Stimulated activated CD4-positive, alpha-beta T cell treated with anti-CD3 and anti-CD28 coated beads, Interleukin-2, amount 100 ng/mL, for 4 hours (primary cell): Measurements from ENCODE around the gene FBXO3.

Source experiments
- DNase-seq: peaks from one replicate; pipeline ENCODE4 v3.0.0-alpha.2; 2020; ENCODE audit warnings: low read depth

Gene FBXO3

GRCh38 chr11:33772870-33773269 is 1.4 kb downstream of the FBXO3 start:
- no peak for DNase-seq

GRCh38 chr11:33772300-33772699 is 2.0 kb downstream of the FBXO3 start:
- DNase-seq, result no peak

GRCh38 chr11:33770236-33770635 is 4.1 kb downstream of the FBXO3 start:
- no peak for DNase-seq

- DNase-seq, result no peak
Observed at GRCh38 chr11:33769542-33769941, 4.8 kb downstream of the FBXO3 start.

GRCh38 chr11:33767624-33768023 is 6.7 kb downstream of the FBXO3 start:
- no peak for DNase-seq

- no peak for DNase-seq
Observed at GRCh38 chr11:33766085-33766484, 8.2 kb downstream of the FBXO3 start.

- DNase-seq, result no peak
Observed at GRCh38 chr11:33761471-33761870, 12.8 kb downstream of the FBXO3 start.

- no peak for DNase-seq
Observed at GRCh38 chr11:33753304-33753967, 20.9 kb downstream of the FBXO3 start.

- no peak for DNase-seq
Observed at GRCh38 chr11:33751878-33752277, 22.4 kb downstream of the FBXO3 start.

GRCh38 chr11:33747979-33748378 is 26.3 kb downstream of the FBXO3 start:
- DNase-seq, result no peak

GRCh38 chr11:33743291-33743690 is 31.0 kb downstream of the FBXO3 start:
- DNase-seq, result no peak

GRCh38 chr11:33742249-33742851 is 32.0 kb downstream of the FBXO3 start:
- DNase-seq, result no peak

GRCh38 chr11:33741806-33742205 is 32.5 kb downstream of the FBXO3 start:
- no peak for DNase-seq

- no peak for DNase-seq
Observed at GRCh38 chr11:33737362-33737821, 36.9 kb downstream of the FBXO3 start.

GRCh38 chr11:33736148-33736812 is 38.0 kb downstream of the FBXO3 start, which contains the start of gene CD59:
Gene CD59, minus strand, starts transcription at chr11:33736423. Its CDS starts 13,978 bp downstream, at chr11:33722445.
- DNase-seq, result peak; percentile 92

- DNase-seq, result no peak
Observed at GRCh38 chr11:33735271-33736147, 38.8 kb downstream of the FBXO3 start.

- DNase-seq, result no peak
Observed at GRCh38 chr11:33734441-33735270, 39.7 kb downstream of the FBXO3 start.

- no peak for DNase-seq
Observed at GRCh38 chr11:33733980-33734379, 40.3 kb downstream of the FBXO3 start.

GRCh38 chr11:33731723-33732531 is 42.4 kb downstream of the FBXO3 start:
- no peak for DNase-seq

- no peak for DNase-seq
Observed at GRCh38 chr11:33730716-33731115, 43.6 kb downstream of the FBXO3 start.
